Measurements from ENCODE around the gene HIVEP1. TPM values are rescaled to one million over a fixed set of nuclear protein-coding genes. Genes with fewer than 3 reads are reported as not detected.

The HIVEP1 gene
- polyA plus RNA-seq, 1 of the 3 experiments (the other 2 are of a cell fraction): 7.7 TPM

DNA sequence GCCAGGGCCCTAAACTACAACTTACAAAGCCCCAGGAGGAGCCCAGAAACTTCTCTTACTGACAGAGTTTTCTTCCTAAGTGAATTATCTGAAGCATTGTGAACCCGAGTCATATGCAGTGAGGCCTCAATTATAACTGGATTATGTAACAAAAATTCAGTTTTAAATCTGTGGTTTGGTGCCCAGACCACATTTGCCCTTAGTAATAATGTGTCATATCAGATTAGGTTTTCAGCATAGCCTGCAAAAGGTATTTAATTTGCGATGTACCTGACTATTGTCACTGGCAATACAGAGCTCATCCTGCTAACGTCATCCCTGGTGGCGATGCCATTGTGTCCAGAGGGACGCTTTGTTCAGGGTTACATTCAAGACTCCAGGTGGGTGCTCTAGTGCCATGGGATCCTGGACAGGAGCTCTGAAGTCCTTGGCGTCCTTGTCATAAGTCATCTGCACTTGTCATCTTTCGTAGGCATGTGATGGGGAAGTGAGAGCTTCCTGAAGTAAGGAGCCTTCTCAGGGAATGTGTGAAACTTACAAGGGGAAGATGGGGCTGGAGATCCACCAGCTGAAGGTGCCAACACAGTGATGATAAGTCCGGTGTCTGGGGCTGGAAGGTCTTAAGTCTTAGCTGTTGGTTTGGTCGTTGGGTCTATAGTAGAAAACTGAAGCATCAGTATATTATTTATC lies 65.1 kb downstream of the HIVEP1 start (continued):
- TF ChIP-seq, protein P1, sequence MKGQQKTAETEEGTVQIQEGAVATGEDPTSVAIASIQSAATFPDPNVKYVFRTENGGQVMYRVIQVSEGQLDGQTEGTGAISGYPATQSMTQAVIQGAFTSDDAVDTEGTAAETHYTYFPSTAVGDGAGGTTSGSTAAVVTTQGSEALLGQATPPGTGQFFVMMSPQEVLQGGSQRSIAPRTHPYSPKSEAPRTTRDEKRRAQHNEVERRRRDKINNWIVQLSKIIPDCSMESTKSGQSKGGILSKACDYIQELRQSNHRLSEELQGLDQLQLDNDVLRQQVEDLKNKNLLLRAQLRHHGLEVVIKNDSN (IDR thresholded peaks at IDR 0.05; ENCODE audit: borderline replicate concordance, low read depth): no peak
- no peak for TF ChIP-seq SIN3A (IDR thresholded peaks at IDR 0.05; ENCODE audit: borderline replicate concordance, low read depth, low read length)

DNA sequence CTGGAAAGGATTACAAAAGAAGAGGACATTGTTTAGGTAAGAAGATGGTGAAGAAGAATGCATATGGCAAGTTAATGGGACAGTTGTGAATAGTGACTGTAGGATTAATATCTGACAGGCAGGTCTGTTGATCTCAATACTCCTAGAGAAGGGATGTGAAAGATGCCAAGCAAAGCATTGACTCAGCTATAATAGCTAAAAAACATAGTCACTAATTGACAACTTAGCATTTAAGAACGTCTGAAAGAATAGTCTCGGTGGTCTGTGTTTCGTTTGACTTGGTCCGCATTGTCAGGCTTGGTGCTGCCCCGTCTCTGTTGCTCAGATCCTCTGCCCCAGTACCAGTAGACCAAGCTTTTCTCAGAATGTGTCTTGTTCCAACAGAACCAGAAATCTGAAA lies 65.9 kb downstream of the HIVEP1 start:
- no peaks in the 10 kb centered on the region for H3K27me3 ChIP-seq (ENCODE audit: insufficient read depth)
- H3F3A ChIP-seq (replicated peaks; ENCODE audit: insufficient read depth): peaks cover 11% of the 10 kb centered on the region
- TF ChIP-seq NFIC (IDR thresholded peaks at IDR 0.05; ENCODE audit: borderline replicate concordance): no peak
- no peak for TF ChIP-seq RXRA (IDR thresholded peaks at IDR 0.05; ENCODE audit: borderline replicate concordance, low read depth)
- TF ChIP-seq EP300 (IDR thresholded peaks at IDR 0.05; ENCODE audit: borderline replicate concordance in 1 of 2, low read depth in 1 of 2, low read length in 1 of 2): no peak
- H3K4me3 ChIP-seq (ENCODE audit: low read depth in 2 of 2, low read length in 1 of 2): no peak overlapping the region
- DNase-seq: no peak
- no peaks in the 10 kb centered on the region for H4K20me1 ChIP-seq (ENCODE audit: insufficient read depth)
- 83% methylated on average over 5 of the region's 5 CpGs for WGBS (ENCODE audit: low lambda C conversion rate)
- H3K36me3 ChIP-seq (replicated peaks in 1 of 2; ENCODE audit: control insufficient read depth in 1 of 2, insufficient read depth in 2 of 2, low read length in 1 of 2): peaks cover 0 to 8% of the 10 kb centered on the region in 2 experiments
- H3K4me1 ChIP-seq (ENCODE audit: control insufficient read depth in 1 of 2, insufficient read depth in 2 of 2, low read depth in 1 of 2, low read length in 1 of 2): peaks cover 9 to 10% of the 10 kb centered on the region in 2 experiments
- H3K9ac ChIP-seq: no peak overlapping the region
- peaks cover 47% of the 10 kb centered on the region; the same call in 1 of the 2 replicates for H3K79me2 ChIP-seq (ENCODE audit: insufficient read depth)
- POLR2A ChIA-PET: no interaction called here
- no peak overlapping the region for H2AFZ ChIP-seq (ENCODE audit: low read depth)
- peak overlapping the region; percentile 18; the same call in 1 of the 2 replicates for H3K4me2 ChIP-seq
- CTCF ChIA-PET: no interaction called here
- H3K27ac ChIP-seq (ENCODE audit: low read depth in 2 of 2, low read length in 1 of 2): peak overlapping the region in 1 of 2 experiments; percentile 57; a peak in 1 of 4 replicates
- no peaks in the 10 kb centered on the region for H3K9me2 ChIP-seq
- H3K9me3 ChIP-seq: no peaks in the 10 kb centered on the region

DNA sequence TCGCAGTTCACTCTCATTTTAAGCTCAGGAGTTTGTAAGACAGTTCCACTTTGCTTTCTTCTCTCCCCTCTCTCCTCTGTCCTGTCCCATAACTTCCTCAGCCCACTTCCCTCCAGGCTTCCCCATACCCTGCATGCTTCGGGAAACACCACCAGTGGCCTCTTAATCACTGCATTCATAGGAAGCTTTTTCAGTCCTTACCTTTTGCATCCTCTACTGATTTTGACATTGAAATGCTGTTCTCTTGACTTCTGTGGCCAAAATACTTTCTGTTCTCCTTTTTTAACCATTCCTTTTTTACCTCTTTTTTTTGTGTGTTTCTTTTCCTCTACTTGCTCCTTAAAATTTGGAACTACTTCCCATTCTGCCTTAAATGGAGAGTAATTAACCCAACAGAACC lies 69.7 kb downstream of the HIVEP1 start:
- H3K9me3 ChIP-seq: no peaks in the 10 kb centered on the region
- peaks cover 13% of the 10 kb centered on the region for H3F3A ChIP-seq (replicated peaks; ENCODE audit: insufficient read depth)
- POLR2A ChIA-PET: no interaction called here
- H3K79me2 ChIP-seq (ENCODE audit: insufficient read depth): peaks cover 45% of the 10 kb centered on the region; the same call in 1 of the 2 replicates
- no peak overlapping the region for H3K27ac ChIP-seq (ENCODE audit: low read depth in 2 of 2, low read length in 1 of 2)
- peaks cover 0 to 4% of the 10 kb centered on the region in 2 experiments for H3K36me3 ChIP-seq (replicated peaks in 1 of 2; ENCODE audit: control insufficient read depth in 1 of 2, insufficient read depth in 2 of 2, low read length in 1 of 2)
- H2AFZ ChIP-seq (ENCODE audit: low read depth): no peak overlapping the region
- no peaks in the 10 kb centered on the region for H4K20me1 ChIP-seq (ENCODE audit: insufficient read depth)
- no peak for DNase-seq
- WGBS (ENCODE audit: low lambda C conversion rate): 100% methylated on average over 2 of the region's 2 CpGs
- CTCF ChIA-PET: no interaction called here
- no peak overlapping the region for H3K4me3 ChIP-seq (ENCODE audit: low read depth in 2 of 2, low read length in 1 of 2)
- no peaks in the 10 kb centered on the region for H3K9me2 ChIP-seq
- TF ChIP-seq FOXM1 (IDR thresholded peaks at IDR 0.05; ENCODE audit: low read depth) (no peak), ZBTB33 (IDR thresholded peaks at IDR 0.05; ENCODE audit: borderline replicate concordance, low read depth) (no peak), RXRA (IDR thresholded peaks at IDR 0.05; ENCODE audit: borderline replicate concordance, low read depth) (no peak), SIN3A (IDR thresholded peaks at IDR 0.05; ENCODE audit: borderline replicate concordance, low read depth, low read length) (no peak), GATA2 (CRISPR knock-in tag; IDR thresholded peaks at IDR 0.05) (no peak), TAF1 (IDR thresholded peaks at IDR 0.05; ENCODE audit: borderline replicate concordance, low read depth, low read length) (no peak)
- H3K4me1 ChIP-seq (ENCODE audit: control insufficient read depth in 1 of 2, insufficient read depth in 2 of 2, low read depth in 1 of 2, low read length in 1 of 2): peaks cover 5 to 12% of the 10 kb centered on the region in 2 experiments; a peak in 3 of 4 replicates
- no peaks in the 10 kb centered on the region for H3K27me3 ChIP-seq (ENCODE audit: insufficient read depth)
- no peak overlapping the region for H3K4me2 ChIP-seq
- no peak overlapping the region for H3K9ac ChIP-seq

Data from SK-N-SH (cell line).